ENCODE results near the gene UGT1A7. TPM values are rescaled to one million over a fixed set of nuclear protein-coding genes. Genes with fewer than 3 reads are reported as not detected.
A peak's percentile ranks its signal among the peaks of the same experiment; 100 is the strongest.
"Not testable (repeated sequence)": the region's sequence is repeated elsewhere in the genome, so short reads cannot be mapped to it uniquely, and the experiment has no call there.

Gene UGT1A7
- total and polyA plus RNA-seq, 2 donors from 2014 or later: 0.35 to 1.3 TPM

DNA sequence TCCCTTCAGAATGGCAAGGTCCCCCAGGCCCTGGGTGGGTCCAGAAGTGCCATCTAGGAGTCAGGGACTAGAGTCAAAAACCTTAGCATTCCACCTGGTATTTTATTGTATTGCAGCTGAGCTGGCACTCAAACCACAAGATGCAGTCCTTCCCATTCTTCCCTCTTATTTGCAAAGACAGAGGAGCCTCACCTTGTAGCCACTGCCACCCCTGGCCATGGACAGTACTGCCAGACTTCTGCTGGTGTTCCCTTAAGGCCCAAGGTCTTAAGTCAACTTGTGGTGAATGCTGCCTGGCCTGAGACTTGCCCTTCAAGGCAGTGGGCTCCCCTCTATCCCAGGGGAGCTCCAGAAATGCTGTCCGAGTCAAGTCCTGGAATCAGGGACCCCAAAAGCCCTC is 38.6 kb upstream of the UGT1A7 start:
- no peak for FAIRE-seq
- TF ChIP-seq, protein P1, sequence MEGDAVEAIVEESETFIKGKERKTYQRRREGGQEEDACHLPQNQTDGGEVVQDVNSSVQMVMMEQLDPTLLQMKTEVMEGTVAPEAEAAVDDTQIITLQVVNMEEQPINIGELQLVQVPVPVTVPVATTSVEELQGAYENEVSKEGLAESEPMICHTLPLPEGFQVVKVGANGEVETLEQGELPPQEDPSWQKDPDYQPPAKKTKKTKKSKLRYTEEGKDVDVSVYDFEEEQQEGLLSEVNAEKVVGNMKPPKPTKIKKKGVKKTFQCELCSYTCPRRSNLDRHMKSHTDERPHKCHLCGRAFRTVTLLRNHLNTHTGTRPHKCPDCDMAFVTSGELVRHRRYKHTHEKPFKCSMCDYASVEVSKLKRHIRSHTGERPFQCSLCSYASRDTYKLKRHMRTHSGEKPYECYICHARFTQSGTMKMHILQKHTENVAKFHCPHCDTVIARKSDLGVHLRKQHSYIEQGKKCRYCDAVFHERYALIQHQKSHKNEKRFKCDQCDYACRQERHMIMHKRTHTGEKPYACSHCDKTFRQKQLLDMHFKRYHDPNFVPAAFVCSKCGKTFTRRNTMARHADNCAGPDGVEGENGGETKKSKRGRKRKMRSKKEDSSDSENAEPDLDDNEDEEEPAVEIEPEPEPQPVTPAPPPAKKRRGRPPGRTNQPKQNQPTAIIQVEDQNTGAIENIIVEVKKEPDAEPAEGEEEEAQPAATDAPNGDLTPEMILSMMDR (IDR thresholded peaks at IDR 0.05; ENCODE audit: borderline replicate concordance, extremely low read depth, insufficient read depth): peak; percentile 19
- intact Hi-C loops (cut with DNase I): no loop called here

DNA sequence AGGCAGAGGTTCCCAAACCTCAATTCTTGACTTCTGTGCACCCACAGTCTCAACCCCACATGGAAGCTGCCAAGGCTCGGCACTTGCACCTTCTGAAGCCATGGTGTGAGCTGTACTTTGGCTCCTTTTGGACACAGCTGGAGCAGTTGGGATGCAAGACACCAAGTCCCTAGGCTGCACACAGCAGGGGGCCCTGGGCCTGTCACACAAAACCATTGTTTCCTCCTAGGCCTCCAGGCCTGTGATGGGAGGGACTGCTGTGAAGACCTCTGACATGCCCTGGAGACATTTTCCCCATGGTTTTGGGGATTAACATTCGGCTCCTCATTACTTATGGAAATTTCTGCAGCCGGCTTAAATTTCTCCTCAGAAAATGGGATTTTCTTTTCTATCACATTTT is 35.7 kb upstream of the UGT1A7 start:
- H3K36me3 ChIP-seq (ENCODE audit: control insufficient read depth in 2 of 3, insufficient read depth in 3 of 3, low read length in 3 of 3); H3K27me3 ChIP-seq (ENCODE audit: control insufficient read depth, insufficient read depth, low read length); H3K9ac ChIP-seq (ENCODE audit: low read length in 3 of 3); H3K4me3 ChIP-seq (ENCODE audit: low read length in 3 of 3); H3K27ac ChIP-seq (ENCODE audit: low read depth in 2 of 2, low read length in 2 of 2); FAIRE-seq; H3K9me3 ChIP-seq (ENCODE audit: control insufficient read depth in 2 of 3, insufficient read depth in 1 of 3, low read length in 3 of 3); H3K4me1 ChIP-seq (ENCODE audit: control insufficient read depth in 2 of 3, insufficient read depth in 2 of 3, low read depth in 1 of 3, low read length in 3 of 3); DNase-seq; intact Hi-C loops (cut with DNase I): not testable (repeated sequence)

More for the DNA sequence above, 38.6 kb upstream of the UGT1A7 start:
- DNase-seq: no peak
- Histone ChIP-seq H3K9ac (ENCODE audit: low read length in 3 of 3) (no peak overlapping the region), H3K4me3 (ENCODE audit: low read length in 3 of 3) (no peak overlapping the region), H3K9me3 (ENCODE audit: control insufficient read depth in 2 of 3, insufficient read depth in 1 of 3, low read length in 3 of 3) (no peaks in the 10 kb centered on the region), H3K36me3 (ENCODE audit: control insufficient read depth in 2 of 3, insufficient read depth in 3 of 3, low read length in 3 of 3) (no peaks in the 10 kb centered on the region), H3K4me1 (ENCODE audit: control insufficient read depth in 2 of 3, insufficient read depth in 2 of 3, low read depth in 1 of 3, low read length in 3 of 3) (no peaks in the 10 kb centered on the region), H3K27ac (ENCODE audit: low read depth in 2 of 2, low read length in 2 of 2) (no peak overlapping the region), H3K27me3 (ENCODE audit: control insufficient read depth, insufficient read depth, low read length) (no peaks in the 10 kb centered on the region)

DNA sequence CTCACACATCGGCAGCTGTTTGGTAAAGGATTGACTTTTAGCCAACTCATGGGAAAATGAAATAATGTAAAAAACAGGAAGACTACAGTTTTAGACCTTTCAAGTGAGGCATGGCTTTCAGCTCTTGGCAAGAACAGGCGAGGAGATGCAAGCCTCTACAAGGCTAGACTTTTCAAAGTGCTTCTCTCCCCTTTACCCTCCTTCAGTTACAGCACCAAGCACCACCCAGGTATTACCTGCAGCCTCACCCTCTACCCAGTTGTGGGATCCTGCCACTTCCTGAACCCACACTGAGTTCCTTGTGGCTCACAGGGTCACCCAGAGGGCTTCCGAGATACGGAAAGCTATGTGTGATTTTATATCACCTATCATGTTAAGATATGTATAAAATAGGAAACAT is 30.7 kb upstream of the UGT1A7 start:
- Histone ChIP-seq H3K9ac (ENCODE audit: low read length in 3 of 3) (no peak overlapping the region), H3K27ac (ENCODE audit: low read depth in 2 of 2, low read length in 2 of 2) (no peak overlapping the region), H3K4me1 (ENCODE audit: control insufficient read depth in 2 of 3, insufficient read depth in 2 of 3, low read depth in 1 of 3, low read length in 3 of 3) (no peaks in the 10 kb centered on the region), H3K4me3 (ENCODE audit: low read length in 3 of 3) (no peak overlapping the region), H3K9me3 (ENCODE audit: control insufficient read depth in 2 of 3, insufficient read depth in 1 of 3, low read length in 3 of 3) (no peaks in the 10 kb centered on the region), H3K36me3 (ENCODE audit: control insufficient read depth in 2 of 3, insufficient read depth in 3 of 3, low read length in 3 of 3) (no peaks in the 10 kb centered on the region), H3K27me3 (ENCODE audit: control insufficient read depth, insufficient read depth, low read length) (no peaks in the 10 kb centered on the region)
- TF ChIP-seq, protein P1 (IDR thresholded peaks at IDR 0.05; ENCODE audit: borderline replicate concordance, extremely low read depth, insufficient read depth): no peak
- FAIRE-seq (no peak), DNase-seq (no peak)
- intact Hi-C loops (cut with DNase I): no loop called here

DNA sequence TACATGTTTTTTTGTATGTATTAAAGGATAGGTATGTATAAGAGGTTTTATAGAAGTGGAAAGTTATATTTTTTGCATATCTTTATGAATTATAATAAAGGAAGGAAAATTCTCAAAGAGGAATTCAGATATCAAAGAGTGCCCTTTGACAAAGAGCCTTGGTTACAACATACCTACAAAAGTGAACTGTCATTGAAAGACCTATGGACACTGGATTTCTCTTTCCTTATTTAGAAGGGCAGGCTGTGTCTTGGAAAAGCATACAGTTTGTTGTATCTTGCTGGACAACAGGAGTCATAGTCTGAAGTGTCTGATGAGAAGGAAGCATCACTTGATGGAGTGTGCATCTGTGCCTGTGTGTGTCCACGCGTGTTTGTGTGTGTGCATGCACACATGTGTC is 30.3 kb upstream of the UGT1A7 start:
- Histone ChIP-seq H3K9me3 (ENCODE audit: control insufficient read depth in 2 of 3, insufficient read depth in 1 of 3, low read length in 3 of 3) (no peaks in the 10 kb centered on the region), H3K27ac (ENCODE audit: low read depth in 2 of 2, low read length in 2 of 2) (no peak overlapping the region), H3K27me3 (ENCODE audit: control insufficient read depth, insufficient read depth, low read length) (no peaks in the 10 kb centered on the region), H3K4me1 (ENCODE audit: control insufficient read depth in 2 of 3, insufficient read depth in 2 of 3, low read depth in 1 of 3, low read length in 3 of 3) (no peaks in the 10 kb centered on the region), H3K4me3 (ENCODE audit: low read length in 3 of 3) (no peak overlapping the region), H3K9ac (ENCODE audit: low read length in 3 of 3) (no peak overlapping the region), H3K36me3 (ENCODE audit: control insufficient read depth in 2 of 3, insufficient read depth in 3 of 3, low read length in 3 of 3) (no peaks in the 10 kb centered on the region)
- FAIRE-seq (no peak), DNase-seq (no peak)
- TF ChIP-seq, protein P1 (IDR thresholded peaks at IDR 0.05; ENCODE audit: borderline replicate concordance, extremely low read depth, insufficient read depth): no peak
- intact Hi-C loops (cut with DNase I): no loop called here
